Measurements from ENCODE around the gene SCG3. TPM values are rescaled to one million over a fixed set of nuclear protein-coding genes. Genes with fewer than 3 reads are reported as not detected.

The SCG3 gene
- total RNA-seq, 1 donor from 2014 or later: 219 TPM

DNA sequence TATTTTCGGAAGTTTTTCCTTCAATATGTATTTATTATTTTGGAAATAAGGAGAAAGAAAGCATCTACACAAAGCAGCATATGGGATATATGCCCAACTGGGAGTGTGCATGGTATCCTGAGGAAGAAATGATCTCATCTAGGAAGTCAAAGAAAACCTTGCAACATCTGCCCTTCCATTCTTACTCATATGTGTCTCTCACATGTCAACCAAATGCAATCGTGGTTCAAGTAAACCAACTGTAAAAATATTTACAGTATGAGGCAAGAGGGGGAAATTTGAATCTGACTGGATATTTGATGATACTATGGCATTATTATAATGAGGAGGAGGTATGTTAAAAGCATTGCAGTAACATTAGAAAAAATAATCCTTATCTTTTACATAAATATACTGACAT lies 3.2 kb upstream of the SCG3 start:
- H3K27me3 Mint-ChIP-seq (ENCODE audit: unreplicated experiment): peaks cover 7% of the 10 kb centered on the region
- DNase-seq: no peak
- no peaks in the 10 kb centered on the region for H3K36me3 Mint-ChIP-seq (ENCODE audit: unreplicated experiment)
- H3K4me1 Mint-ChIP-seq (ENCODE audit: low read depth, unreplicated experiment): peaks cover 14% of the 10 kb centered on the region
- H3K27ac Mint-ChIP-seq (ENCODE audit: unreplicated experiment): no peak overlapping the region
- no peak overlapping the region for H3K4me3 Mint-ChIP-seq (ENCODE audit: unreplicated experiment)
- TF ChIP-seq, protein P1, sequence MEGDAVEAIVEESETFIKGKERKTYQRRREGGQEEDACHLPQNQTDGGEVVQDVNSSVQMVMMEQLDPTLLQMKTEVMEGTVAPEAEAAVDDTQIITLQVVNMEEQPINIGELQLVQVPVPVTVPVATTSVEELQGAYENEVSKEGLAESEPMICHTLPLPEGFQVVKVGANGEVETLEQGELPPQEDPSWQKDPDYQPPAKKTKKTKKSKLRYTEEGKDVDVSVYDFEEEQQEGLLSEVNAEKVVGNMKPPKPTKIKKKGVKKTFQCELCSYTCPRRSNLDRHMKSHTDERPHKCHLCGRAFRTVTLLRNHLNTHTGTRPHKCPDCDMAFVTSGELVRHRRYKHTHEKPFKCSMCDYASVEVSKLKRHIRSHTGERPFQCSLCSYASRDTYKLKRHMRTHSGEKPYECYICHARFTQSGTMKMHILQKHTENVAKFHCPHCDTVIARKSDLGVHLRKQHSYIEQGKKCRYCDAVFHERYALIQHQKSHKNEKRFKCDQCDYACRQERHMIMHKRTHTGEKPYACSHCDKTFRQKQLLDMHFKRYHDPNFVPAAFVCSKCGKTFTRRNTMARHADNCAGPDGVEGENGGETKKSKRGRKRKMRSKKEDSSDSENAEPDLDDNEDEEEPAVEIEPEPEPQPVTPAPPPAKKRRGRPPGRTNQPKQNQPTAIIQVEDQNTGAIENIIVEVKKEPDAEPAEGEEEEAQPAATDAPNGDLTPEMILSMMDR (IDR thresholded peaks at IDR 0.05; ENCODE audit: partially characterized antibody, unreplicated experiment): no peak
- H3K9me3 Mint-ChIP-seq (ENCODE audit: unreplicated experiment): peaks cover 6% of the 10 kb centered on the region

DNA sequence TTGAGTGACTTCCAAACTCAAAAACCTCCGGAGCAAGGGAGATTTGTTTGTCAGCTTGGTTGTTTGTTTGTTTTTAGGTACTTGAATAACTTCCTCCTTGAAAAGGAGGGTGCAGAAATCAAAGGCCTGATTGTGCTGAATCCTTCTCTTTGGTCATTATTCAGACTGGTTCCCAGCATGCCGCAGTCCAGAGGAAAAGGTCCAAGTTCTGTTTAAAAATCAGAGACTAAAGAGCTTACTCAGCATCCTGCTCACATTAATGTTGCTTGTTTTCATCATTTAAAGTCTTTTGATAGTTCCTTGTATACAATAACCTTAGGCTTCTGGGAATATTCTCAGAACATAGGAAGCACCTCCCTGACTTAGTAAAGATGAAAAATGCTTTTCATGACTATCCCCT lies 982 bp upstream of the SCG3 start:
- Mint-ChIP-seq H3K9me3 (ENCODE audit: unreplicated experiment) (peaks cover 6% of the 10 kb centered on the region), H3K27me3 (ENCODE audit: unreplicated experiment) (peaks cover 7% of the 10 kb centered on the region), H3K36me3 (ENCODE audit: unreplicated experiment) (peaks cover 4% of the 10 kb centered on the region), H3K4me3 (ENCODE audit: unreplicated experiment) (peak overlapping the region; percentile 98), H3K27ac (ENCODE audit: unreplicated experiment) (peak overlapping the region; percentile 95), H3K4me1 (ENCODE audit: low read depth, unreplicated experiment) (peaks cover 18% of the 10 kb centered on the region)
- no peak for DNase-seq
- TF ChIP-seq, protein P1 (IDR thresholded peaks at IDR 0.05; ENCODE audit: partially characterized antibody, unreplicated experiment): no peak

DNA sequence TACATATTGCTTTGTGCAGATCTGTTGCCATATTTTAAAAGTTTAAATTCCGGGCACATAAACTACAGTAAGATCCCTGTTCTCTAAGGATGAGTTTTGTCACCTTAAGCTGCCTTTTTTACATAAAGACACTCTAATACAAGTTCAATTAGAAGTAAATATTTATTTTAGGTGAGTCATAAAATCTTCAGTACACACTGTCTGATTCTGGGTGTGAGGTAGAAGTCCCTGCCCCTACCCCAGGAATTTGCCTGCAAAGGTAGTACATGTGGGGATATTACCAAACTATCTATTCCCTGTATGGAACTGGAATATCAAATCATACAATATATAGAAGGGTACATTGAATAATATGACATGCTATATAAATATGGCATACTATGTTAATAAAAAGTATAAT lies 6.3 kb downstream of the SCG3 start:
- H3K9me3 Mint-ChIP-seq (ENCODE audit: unreplicated experiment): peaks cover 4% of the 10 kb centered on the region

DNA sequence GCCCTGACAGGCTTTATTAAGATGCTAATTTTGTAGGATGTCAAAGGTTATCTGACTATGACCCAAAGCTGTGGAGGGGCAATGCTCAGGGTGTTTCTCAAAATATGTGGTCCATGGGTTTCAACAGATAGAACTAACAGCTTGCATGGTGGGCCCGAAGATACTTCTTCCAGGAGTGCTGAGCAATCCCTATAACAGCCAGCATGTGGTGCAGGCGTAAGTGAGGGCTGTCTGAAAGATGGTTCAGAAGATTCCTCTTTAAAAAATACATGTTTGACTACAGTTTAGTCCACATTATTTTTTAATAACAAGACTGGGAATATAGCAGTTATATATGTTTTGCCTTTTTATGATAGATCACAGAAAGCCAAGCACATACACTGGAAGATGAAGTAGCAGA lies 7.6 kb downstream of the SCG3 start:
- TF ChIP-seq, protein P1 (IDR thresholded peaks at IDR 0.05; ENCODE audit: partially characterized antibody, unreplicated experiment): no peak
- peaks cover 5% of the 10 kb centered on the region for H3K9me3 Mint-ChIP-seq (ENCODE audit: unreplicated experiment)
- peak overlapping the region; percentile 71 for H3K27ac Mint-ChIP-seq (ENCODE audit: unreplicated experiment)
- peaks cover 20% of the 10 kb centered on the region for H3K36me3 Mint-ChIP-seq (ENCODE audit: unreplicated experiment)
- no peak for DNase-seq
- peak overlapping the region; percentile 21 for H3K4me3 Mint-ChIP-seq (ENCODE audit: unreplicated experiment)
- no peaks in the 10 kb centered on the region for H3K27me3 Mint-ChIP-seq (ENCODE audit: unreplicated experiment)
- H3K4me1 Mint-ChIP-seq (ENCODE audit: low read depth, unreplicated experiment): peaks cover 29% of the 10 kb centered on the region

More for the DNA sequence above, 6.3 kb downstream of the SCG3 start:
- Mint-ChIP-seq H3K27me3 (ENCODE audit: unreplicated experiment) (no peaks in the 10 kb centered on the region), H3K4me1 (ENCODE audit: low read depth, unreplicated experiment) (peaks cover 31% of the 10 kb centered on the region), H3K4me3 (ENCODE audit: unreplicated experiment) (no peak overlapping the region), H3K36me3 (ENCODE audit: unreplicated experiment) (peaks cover 19% of the 10 kb centered on the region), H3K27ac (ENCODE audit: unreplicated experiment) (no peak overlapping the region)
- TF ChIP-seq, protein P1 (IDR thresholded peaks at IDR 0.05; ENCODE audit: partially characterized antibody, unreplicated experiment): no peak
- DNase-seq: no peak

DNA sequence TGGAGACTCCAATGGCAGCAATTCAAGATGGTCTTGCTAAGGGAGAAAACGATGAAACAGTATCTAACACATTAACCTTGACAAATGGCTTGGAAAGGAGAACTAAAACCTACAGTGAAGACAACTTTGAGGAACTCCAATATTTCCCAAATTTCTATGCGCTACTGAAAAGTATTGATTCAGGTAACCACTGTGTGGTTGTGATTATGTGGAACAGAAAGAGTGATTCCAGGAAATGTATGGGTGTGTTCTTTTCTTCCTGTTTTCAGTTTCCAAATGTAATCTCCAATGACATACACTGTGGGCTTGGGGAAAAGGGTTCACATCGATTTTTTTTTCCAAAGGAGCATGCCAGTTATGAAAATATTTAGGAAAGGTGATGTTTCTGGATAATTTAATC lies 10.9 kb downstream of the SCG3 start:
- Mint-ChIP-seq H3K9me3 (ENCODE audit: unreplicated experiment) (peaks cover 6% of the 10 kb centered on the region), H3K4me3 (ENCODE audit: unreplicated experiment) (no peak overlapping the region), H3K27me3 (ENCODE audit: unreplicated experiment) (no peaks in the 10 kb centered on the region), H3K36me3 (ENCODE audit: unreplicated experiment) (peaks cover 21% of the 10 kb centered on the region), H3K27ac (ENCODE audit: unreplicated experiment) (no peak overlapping the region), H3K4me1 (ENCODE audit: low read depth, unreplicated experiment) (peaks cover 28% of the 10 kb centered on the region)
- TF ChIP-seq, protein P1 (IDR thresholded peaks at IDR 0.05; ENCODE audit: partially characterized antibody, unreplicated experiment): no peak
- DNase-seq: no peak

Data from glutamatergic neuron (in vitro differentiated cells).